NCI-H2107 treated with DMSO at 0.1 percent for 48 hours (cell line): ENCODE measurements around the gene ENTPD5.
"Not testable (repeated sequence)": the region's sequence is repeated elsewhere in the genome, so short reads cannot be mapped to it uniquely, and the experiment has no call there.

Source experiments
- DNase-seq: peaks from one replicate; lab custom pipeline; 2025; ENCODE audit not compliant: unreplicated experiment; lab: John Stamatoyannopoulos, UW

Gene ENTPD5

DNA sequence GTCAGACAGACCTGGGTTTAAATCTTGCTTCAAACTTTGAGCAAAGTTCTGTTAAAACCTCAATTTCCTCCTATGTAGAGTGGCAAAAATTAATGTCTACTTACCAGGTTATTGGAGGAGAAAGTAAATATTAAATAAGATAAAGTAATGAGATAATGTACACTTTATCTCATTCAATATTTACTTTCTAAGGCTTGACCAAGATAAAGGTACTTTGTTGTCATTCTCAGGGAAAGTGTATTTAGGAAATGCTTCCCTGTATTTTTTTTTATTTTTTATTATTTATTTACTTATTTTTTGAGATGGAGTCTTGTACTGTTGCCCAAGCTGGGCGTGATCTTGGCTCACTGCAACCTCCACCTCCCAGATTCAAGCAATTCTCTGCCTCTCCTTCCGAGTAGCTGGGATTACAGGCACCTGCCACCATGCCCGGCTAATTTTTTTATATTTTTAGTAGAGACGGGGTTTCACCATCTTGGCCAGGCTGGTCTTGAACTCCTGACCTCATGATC is 73.9 kb downstream of the ENTPD5 start:
- no peak for DNase-seq

- DNase-seq = no peak
These were observed 74.5 kb downstream of the ENTPD5 start for GRCh38 chr14:73944432-73945158.

DNA sequence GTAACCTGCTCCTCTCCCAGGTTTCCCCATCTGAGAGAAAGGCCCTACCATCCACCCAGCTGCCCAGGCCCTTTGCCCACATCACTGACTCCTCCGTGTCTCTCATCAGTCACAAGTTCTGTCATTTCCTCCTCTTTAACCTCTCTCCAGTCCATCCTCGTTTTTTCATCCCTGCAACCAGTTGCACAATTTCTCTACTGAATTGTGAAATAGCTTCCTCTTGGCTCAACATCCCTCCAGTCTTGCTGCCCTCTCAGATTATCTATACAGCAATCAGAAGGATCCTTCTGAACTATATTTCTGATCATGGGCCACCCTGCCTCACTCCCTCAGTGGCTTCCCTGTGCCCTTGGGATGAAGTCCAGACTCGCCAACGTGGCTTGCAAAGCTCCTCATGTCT is 76.0 kb downstream of the ENTPD5 start:
- DNase-seq = no peak

- no peak for DNase-seq
These were observed 76.9 kb downstream of the ENTPD5 start for GRCh38 chr14:73942180-73942579.

DNA sequence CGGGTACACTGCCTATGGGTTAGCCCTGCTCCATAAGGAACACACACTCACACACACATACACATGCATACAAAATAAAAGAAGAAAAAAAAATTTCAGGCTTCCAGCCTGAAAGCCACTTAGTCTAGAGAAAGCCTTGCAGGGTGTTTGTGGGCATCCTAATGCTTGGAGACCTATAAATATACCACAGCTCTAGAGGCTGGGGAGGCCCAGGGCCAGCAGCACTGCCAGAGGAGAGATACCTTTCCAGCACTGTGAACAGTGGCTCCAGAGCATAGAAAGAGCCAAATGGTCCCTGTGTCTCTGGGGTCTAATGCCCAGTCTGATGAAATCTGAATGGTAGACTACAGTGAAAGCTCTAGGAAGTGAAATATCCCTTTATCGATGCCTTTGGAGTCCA is 82.1 kb downstream of the ENTPD5 start:
- no peak for DNase-seq

GRCh38 chr14:73936548-73936947 is 82.5 kb downstream of the ENTPD5 start:
- DNase-seq = no peak

- DNase-seq = no peak
These were observed 83.4 kb downstream of the ENTPD5 start for GRCh38 chr14:73935666-73936065.

GRCh38 chr14:73924337-73924736 is 94.8 kb downstream of the ENTPD5 start:
- no peak for DNase-seq

DNA sequence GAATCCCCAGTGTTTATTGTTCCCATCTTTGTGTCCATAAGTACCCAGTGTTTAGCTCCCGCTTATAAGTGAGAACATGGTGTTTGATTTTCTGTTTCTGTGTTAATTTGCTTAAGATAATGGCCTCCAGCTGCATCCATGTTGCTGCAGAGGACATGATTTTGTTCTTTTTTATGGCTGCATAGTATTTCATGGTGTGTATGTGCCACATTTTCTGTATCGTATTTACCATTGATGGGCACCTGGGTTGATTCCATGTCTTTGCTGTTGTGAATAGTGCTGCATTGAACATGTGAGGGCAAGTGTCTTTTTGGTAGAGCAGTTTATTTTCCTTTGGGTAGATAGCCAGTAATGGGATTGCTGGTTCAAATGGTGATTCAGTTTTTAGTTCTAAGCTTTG is 99.6 kb downstream of the ENTPD5 start:
- not testable (repeated sequence) for DNase-seq

DNA sequence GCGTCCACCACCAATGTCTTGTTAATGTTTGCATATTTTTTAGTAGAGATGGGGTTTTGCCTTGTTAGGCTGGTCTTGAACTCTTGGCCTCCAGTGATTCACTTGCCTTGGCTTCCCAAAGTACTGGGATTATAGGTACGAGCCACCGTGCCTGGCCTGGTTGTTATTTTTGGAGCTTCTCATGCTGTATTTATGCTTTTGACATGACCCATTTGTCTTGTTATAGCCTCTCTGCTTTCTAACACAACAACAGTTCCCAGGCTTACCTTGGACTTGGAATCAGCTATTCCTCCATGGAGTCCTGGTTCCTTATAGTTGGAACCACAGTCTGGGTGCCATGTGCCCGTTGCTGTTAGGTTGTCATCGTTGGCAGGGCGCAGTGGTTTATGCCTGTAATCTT is 102.8 kb downstream of the ENTPD5 start:
- no peak for DNase-seq

GRCh38 chr14:73913256-73913655 is 105.8 kb downstream of the ENTPD5 start:
- DNase-seq = no peak

DNA sequence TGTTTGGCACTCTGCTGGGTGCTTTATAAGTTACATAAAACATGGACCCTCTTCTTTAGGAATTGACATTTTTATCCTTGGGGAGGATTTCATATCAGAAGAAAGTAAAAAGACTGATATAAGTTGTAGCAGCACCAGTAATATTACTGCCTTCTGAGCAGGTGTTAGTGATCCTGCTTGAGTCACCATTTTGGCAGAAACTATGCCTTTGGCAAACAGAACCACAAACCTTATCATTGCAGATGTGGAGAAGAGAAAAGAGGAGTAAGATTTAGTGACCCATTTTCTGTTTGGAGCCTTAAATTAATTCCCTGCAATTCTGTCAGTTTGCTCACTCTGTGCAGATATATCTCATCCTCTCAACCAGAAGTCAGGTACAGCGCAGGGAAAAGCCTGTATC is 109.4 kb downstream of the ENTPD5 start:
- no peak for DNase-seq
